ENCODE measurements around the gene ARHGAP26. TPM values are rescaled to one million over a fixed set of nuclear protein-coding genes. Genes with fewer than 3 reads are reported as not detected.

Gene ARHGAP26
- polyA plus RNA-seq, 3 donors, result 11.0 to 12.1 (median 11.4) TPM

GRCh38 chr5:142782976-142783530 is 12.9 kb downstream of the ARHGAP26 start:
- no peak for DNase-seq (ENCODE audit: low read depth in 3 of 3, low spot score in 2 of 3)

- no peak for DNase-seq (ENCODE audit: low read depth in 3 of 3, low spot score in 2 of 3)
Measured at GRCh38 chr5:142783601-142784341, 13.6 kb downstream of the ARHGAP26 start.

DNA sequence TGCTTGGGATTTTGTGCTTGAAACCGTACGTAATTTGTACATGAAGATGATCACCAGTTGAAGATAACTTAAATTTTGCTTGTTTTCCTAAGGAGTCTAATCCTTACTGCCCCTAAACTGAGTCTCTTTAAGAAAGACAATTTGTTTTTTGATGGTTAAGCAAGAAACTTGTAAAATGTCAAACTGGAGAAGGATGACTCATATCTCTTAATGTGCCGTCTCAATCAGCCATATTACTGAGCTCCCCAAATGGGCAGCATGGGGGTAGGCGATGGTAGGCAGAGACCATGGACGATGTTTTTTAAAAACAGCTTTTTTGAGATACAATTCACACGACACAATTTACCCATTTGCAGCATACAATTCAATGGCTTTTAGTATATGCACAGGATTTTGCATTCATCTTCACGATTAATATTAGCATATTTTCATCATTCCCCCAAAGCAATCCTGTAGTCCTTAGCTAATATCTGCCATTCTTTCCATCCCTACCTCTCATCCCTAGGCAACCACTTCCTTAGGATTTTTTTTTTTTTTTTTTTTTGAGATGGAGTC is 14.3 kb downstream of the ARHGAP26 start:
- no peak for DNase-seq (ENCODE audit: low read depth in 3 of 3, low spot score in 2 of 3)

- DNase-seq (ENCODE audit: low read depth in 3 of 3, low spot score in 2 of 3), result no peak
Measured at GRCh38 chr5:142785206-142785605, 15.0 kb downstream of the ARHGAP26 start.

- no peak for DNase-seq (ENCODE audit: low read depth in 3 of 3, low spot score in 2 of 3)
Measured at GRCh38 chr5:142789206-142789605, 19.0 kb downstream of the ARHGAP26 start.

DNA sequence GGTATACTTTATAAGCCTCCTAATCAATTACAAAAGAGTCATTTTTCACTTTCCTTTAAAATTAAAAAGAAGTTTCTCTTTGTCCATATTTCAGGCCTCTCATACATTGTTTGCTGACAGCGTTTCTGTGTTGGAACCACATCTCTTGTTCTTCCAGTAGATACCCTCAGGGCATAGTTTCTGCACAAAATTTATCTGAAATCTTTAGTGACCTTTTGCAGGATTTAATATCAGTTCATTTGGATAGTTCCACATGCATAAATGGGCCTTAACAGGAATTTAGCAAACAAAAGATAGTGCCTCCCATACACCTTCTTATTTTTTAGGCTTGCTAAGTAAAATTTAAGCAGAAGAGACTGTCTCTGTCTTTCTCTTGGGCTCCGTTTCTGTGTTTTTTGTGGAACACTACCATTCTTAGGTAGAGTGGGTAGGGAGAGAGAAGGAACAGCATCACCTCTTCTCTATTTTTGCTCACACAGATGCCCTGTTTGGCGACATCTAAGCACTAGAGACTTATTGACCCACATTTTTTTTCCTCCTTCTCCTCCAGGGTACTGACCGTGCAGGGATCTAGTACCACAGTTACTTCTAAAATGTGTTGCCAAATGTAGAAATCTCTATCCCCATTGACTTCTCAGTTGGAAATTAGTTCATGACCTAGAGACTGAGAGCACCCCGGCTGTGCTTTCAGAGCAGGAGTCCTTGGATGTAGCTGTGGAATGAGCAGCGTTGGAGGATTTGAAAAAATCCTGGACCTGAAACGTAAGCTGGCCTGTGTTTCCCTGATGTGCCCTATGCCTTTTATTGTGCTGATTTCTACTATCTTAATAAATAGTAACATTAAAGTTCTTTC is 22.1 kb downstream of the ARHGAP26 start:
- DNase-seq (ENCODE audit: low read depth in 3 of 3, low spot score in 2 of 3), result no peak

DNA sequence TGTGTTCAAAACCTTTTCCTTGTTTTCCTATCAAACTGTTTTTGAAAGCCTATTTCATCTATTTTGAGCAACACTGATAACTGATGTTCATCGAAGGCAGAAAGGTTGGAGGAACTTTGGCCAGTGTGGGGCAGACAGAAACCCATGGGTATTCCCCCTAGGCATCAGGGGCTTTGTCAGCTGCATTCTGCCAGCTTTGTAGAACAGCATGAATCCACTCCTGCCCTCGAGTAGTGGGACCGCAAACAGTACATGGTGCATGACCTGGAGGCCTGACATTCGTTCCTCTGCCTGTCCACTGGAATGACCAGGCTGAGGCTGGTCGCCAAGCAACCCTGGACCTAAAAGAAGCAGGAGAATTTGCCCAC is 22.7 kb downstream of the ARHGAP26 start:
- DNase-seq (ENCODE audit: low read depth in 3 of 3, low spot score in 2 of 3), result no peak

- no peak for DNase-seq (ENCODE audit: low read depth in 3 of 3, low spot score in 2 of 3)
Measured at GRCh38 chr5:142794537-142794936, 24.4 kb downstream of the ARHGAP26 start.

GRCh38 chr5:142795251-142795650 is 25.1 kb downstream of the ARHGAP26 start:
- no peak for DNase-seq (ENCODE audit: low read depth in 3 of 3, low spot score in 2 of 3)

- no peak for DNase-seq (ENCODE audit: low read depth in 3 of 3, low spot score in 2 of 3)
Measured at GRCh38 chr5:142796492-142797109, 26.4 kb downstream of the ARHGAP26 start.

DNA sequence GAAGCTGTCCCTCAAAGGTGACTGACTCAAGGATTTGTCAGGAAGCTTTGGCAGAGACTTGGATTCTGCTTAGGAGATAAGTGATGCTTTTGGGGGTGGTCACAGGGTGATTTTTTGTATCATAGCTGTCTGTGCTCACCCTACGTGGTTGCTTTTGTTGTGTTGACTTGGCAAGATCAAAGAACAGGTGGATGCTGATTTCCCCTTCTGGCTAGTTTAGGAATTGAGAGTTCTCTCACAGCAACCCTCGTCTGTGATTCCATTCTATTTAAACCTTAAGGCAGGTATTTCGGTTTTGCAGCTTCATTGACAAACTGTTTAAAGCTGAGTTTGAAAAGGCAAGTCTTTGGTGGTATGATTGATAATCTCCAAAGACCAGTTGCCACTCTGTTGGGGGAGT is 27.2 kb downstream of the ARHGAP26 start:
- no peak for DNase-seq (ENCODE audit: low read depth in 3 of 3, low spot score in 2 of 3)

GRCh38 chr5:142798099-142798770 is 28.1 kb downstream of the ARHGAP26 start:
- DNase-seq (ENCODE audit: low read depth in 3 of 3, low spot score in 2 of 3), result no peak

DNA sequence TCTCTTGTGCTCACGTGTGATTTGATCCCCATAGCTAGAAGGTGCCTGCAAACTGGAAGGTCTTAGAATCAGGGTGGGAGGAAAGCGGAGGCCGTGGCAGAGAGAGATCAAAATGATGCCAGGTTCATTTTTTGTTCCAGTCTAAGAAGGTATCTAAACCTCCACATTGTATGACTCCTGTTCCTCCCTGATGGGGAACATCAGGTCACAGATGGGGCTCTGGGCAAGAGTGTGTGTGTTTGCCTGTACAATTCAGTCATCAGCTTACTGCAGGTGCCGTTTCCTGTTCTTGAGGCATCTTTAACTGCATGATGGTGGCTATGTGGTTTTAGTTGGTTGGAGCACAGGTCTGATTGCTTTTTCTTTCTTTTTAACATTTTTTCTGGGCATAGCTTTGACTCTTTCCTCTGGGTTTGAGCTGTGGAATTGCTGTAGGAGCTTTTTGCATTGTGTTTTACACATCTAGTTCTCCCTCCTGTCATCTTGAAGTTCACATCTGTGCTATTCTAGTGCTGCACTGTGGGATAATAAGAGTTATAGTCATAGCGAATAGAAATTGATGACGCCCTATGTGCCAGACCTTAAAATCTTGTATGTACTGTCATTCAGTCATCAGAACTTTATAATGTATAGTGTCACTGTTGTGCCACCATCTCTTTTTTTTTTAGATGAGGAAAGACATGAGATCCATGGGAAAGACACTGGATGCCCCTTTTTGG is 30.8 kb downstream of the ARHGAP26 start:
- DNase-seq (ENCODE audit: low read depth in 3 of 3, low spot score in 2 of 3), result no peak

DNA sequence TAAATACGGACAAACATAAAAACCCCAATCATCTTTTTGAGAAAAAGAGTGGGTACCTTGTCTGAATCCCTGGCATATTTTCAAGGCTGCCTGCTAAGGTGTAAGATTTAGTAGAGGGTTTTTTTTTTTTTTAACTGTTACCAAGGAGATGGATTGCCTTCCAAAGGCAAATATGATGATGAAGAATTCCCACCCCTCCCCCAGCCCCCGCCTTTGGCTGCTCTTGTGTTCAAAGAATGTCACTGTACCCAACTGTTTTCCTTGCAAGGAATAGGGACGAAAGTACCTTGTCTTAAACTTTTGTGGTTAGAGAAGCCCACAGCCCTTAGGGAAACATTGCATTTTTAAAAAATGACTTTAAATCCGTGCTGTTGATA is 31.3 kb downstream of the ARHGAP26 start:
- DNase-seq (ENCODE audit: low read depth in 3 of 3, low spot score in 2 of 3), result no peak

GRCh38 chr5:142803428-142804125 is 33.4 kb downstream of the ARHGAP26 start:
- DNase-seq (ENCODE audit: low read depth in 3 of 3, low spot score in 2 of 3), result no peak

- no peak for DNase-seq (ENCODE audit: low read depth in 3 of 3, low spot score in 2 of 3)
Measured at GRCh38 chr5:142805339-142805738, 35.2 kb downstream of the ARHGAP26 start.

- DNase-seq (ENCODE audit: low read depth in 3 of 3, low spot score in 2 of 3), result no peak
Measured at GRCh38 chr5:142806841-142807267, 36.7 kb downstream of the ARHGAP26 start.

- DNase-seq (ENCODE audit: low read depth in 3 of 3, low spot score in 2 of 3), result no peak
Measured at GRCh38 chr5:142807372-142807911, 37.3 kb downstream of the ARHGAP26 start.

Data from right renal cortex interstitium (tissue), 3 donors.